SW 1271 (cell line): ENCODE data around the gene HBP1.
"Not testable (repeated sequence)": the region's sequence is repeated elsewhere in the genome, so short reads cannot be mapped to it uniquely, and the experiment has no call there.

ENCODE experiments used
- DNase-seq, 2 experiments: peaks; one replicate each; lab custom pipeline; 2025; lab: John Stamatoyannopoulos, UW

The HBP1 gene

DNA sequence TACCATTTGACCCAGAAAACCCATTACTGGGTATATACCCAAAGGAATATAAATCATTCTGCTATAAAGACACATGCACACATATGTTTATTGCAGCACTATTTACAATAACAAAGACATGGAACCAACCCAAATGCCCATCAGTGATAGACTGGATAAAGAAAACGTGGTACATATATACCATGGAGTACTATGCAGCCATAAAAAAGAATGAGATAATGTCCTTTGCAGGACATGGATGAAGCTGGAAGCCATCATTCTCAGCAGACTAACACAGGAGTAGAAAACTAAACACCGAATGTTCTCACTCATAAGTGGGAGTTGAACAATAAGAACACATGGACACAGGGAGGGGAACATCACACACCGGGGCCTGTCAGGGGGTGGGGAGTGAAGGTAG lies 13.1 kb upstream of the HBP1 start:
- DNase-seq = not testable (repeated sequence)

DNA sequence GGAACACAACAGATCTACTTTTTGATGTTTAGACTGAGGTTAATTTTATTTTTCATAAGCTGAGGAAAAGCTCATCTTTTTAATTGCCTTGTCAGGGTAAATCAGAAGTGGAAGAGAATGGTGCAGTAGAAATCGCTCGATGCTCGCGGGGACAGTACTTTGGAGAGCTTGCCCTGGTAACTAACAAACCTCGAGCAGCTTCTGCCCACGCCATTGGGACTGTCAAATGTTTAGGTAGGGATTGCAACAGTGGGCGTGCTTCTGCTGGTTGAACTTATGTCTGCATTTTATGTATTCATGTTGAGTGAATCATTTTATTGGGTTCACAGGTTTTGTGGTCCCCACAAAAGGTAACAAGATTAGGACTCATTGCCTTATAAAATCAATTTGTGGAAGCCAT lies 11.7 kb upstream of the HBP1 start:
- no peak for DNase-seq

GRCh38 chr7:107158028-107158427 lies 10.8 kb upstream of the HBP1 start:
- no peak for DNase-seq

DNA sequence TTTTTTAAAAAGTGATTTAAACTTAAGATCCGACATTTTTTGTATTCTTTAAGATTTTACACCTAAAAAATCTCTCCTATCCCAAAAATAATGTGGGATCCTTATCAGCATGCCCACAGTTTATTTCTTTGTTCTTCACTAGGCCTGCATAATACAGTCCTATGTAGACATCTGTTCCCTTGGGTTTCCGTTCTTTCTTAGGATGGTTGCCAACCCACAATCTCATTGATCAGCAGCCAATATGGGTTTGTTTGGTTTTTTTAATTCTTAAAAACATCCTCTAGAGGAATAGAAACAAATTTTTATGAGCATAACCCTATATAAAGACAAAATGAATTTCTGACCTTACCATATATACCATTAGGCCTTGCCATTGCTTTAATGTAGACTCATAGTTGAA lies 8.4 kb upstream of the HBP1 start:
- no peak for DNase-seq

DNA sequence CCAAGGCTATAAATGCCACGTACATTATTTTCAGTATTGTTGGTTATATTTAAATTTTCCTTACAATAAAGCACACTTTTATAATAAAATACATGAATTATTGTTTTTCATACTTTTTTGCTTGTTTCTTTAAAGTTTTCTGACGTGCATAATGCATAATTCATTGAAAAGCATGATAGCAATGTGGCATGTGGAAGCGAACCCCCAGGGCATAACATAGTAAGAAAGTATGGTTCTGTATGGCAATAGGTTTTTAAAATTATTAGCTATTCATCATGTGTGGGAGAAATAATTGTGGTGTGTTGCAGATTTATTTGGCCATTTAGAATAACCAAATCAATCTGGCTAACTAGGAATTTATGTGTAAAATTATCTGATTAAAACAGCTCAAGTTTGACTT lies 7.4 kb upstream of the HBP1 start:
- no peak for DNase-seq

- no peak for DNase-seq
These were observed 6.3 kb upstream of the HBP1 start for GRCh38 chr7:107162475-107162874.

- DNase-seq = no peak
These were observed 4.7 kb upstream of the HBP1 start for GRCh38 chr7:107164092-107164491.

DNA sequence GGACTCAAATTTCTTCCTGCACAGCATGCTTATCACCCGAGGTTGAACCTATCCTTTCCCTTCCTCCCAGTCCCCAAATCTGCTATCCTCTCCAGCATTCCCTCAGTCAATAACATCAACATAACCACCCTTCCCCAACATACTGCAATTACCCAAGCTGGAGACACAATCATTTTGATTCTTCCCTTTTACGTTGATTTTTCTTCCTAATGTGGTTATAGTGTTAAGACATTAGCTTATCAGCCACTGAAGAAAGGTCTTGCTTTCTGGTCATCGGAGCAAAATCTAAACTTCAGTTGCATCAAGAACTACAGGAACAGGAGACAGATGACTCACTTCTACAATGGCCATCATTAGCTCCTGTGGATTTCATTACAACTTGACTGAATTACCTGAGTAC lies 3.5 kb upstream of the HBP1 start:
- no peak for DNase-seq

DNA sequence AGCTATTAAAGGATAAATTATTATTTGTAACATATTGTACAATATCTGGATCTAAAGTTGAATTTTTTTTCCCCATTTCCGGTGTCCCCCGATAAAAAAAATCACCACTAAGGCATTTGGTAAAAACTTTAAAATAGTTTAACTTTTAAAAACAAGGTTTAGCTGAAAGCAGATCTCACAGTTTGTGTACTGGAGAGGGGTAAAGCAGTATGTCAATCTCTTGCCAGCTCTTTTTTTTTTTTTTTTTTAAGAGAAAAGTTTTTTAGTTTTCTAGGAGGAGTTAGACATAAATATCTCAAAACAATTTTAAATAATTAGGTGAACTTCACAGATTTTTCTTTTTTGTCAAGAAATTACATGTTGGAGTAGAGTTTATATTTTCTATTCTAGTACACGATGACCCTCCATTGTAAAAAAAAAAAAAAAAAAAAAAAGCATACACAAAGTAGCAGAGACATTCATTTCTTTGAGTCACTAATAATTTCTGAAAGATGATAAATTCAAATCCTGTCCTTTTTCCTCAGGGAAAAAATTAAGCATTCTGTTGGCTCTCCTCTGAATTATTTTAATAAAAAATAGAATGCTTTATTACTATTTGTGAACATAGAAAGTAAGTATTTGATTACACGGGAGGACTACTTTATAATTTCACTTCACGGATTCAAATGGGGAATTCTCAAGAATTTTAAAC lies 1.9 kb upstream of the HBP1 start:
- no peak for DNase-seq

- peak; percentile 52 to 87 for DNase-seq
These were observed 1.1 kb upstream of the HBP1 start for GRCh38 chr7:107167483-107168232.

- peak; percentile 85 to 94 for DNase-seq
These were observed 582 bp downstream of the HBP1 start for GRCh38 chr7:107169120-107170050.

DNA sequence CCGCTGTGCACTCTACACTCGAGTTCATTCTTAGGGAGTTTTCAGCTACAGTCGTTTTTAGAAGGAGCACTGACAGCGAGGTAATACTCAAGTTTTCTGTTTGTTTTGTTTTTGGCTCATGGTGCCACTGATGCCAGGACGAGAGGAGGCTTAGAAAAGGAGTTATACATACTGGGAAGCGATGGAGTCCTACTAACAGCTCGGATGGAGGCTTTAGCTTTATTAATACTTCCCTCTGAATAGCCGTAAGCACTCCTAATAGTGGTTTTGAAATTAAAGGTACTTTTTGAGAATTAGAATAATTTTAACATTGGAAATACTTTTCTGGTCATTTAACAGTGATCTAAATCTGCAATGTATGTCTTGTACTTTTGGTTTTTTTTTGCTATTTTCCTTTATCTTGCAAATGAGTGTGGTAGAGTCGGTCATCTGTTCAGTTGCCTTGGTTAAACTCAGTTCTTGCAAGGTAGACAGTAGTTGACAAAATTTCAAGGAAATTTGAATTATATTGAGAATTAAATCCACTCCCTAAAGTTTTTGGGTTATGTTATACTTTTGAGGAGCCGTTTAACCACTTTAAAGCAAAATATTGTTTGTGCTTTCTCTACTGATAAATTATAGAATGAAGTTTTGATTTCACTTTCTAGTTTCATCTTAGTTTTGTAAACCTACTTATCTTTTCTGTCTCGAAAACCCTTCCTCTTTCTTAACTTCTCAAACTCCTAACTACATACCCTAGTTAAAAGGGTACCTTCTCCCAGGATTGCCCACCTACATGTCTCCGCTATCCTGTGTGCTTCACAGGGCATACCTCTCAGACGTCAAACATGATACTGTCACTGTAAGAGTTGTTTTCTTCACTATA lies 1.5 kb downstream of the HBP1 start:
- DNase-seq = no peak

DNA sequence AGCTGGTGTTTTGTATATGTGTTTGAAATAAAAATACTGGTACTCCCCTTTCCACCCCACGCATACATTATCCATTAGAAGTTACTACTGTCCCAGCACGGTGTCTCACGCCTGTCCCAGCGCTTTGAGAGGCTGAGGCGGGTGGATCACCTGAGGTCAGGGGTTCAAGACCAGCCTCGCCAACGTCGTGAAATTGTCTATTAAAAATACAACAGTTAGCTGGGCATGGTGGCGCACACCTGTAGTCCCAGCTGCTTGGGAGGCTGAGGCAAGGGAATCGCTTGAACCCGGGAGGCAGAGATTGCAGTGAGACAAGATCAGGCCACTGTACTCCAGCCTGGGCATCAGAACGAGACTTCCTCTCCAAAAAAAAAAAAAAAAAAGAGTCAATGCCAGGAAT lies 2.7 kb downstream of the HBP1 start:
- DNase-seq = no peak

GRCh38 chr7:107172276-107173032 lies 3.7 kb downstream of the HBP1 start:
- DNase-seq = no peak

DNA sequence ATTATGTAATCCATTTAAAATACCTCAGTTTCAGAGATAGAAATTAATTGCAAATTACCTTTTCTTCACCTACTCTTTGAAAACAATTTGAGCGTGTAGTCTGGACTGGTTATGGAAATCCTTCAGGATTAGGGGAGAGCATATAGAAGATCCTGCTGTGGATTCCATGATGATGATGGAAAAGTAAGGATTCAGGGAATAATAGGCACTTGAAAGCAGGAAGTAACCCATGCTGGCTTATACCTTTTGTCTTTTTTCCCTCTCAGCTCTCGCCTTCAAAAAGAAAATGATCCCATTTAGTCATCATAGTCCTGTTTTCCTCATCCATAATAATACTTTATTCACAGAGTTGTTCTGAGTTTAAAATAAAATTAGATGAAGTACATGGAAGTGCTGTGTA lies 4.4 kb downstream of the HBP1 start:
- no peak for DNase-seq

- DNase-seq = no peak
These were observed 5.0 kb downstream of the HBP1 start for GRCh38 chr7:107173691-107174406.

- DNase-seq = peak in 1 of 2 experiments; percentile 34
These were observed 10.7 kb downstream of the HBP1 start for GRCh38 chr7:107179326-107180164.

DNA sequence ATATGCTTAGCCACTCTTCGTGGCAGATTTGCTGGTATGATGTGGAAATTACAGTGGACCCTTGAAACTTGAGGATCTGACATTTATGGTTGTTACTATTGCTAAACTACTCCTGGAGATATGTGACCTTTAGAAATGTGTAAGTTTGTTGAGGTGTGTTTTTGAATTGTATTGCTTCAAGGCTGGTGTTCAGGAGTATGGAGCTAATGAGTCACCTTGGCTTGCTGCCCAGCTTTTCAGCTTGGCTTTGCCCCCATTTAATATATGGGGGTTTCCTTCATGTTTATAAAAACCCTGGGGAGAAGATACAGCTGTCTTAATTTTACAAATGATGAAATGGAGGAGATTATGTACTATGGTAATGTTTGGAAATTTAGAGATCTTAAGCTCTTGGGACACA lies 11.6 kb downstream of the HBP1 start:
- DNase-seq = peak in 1 of 2 experiments; percentile 63

DNA sequence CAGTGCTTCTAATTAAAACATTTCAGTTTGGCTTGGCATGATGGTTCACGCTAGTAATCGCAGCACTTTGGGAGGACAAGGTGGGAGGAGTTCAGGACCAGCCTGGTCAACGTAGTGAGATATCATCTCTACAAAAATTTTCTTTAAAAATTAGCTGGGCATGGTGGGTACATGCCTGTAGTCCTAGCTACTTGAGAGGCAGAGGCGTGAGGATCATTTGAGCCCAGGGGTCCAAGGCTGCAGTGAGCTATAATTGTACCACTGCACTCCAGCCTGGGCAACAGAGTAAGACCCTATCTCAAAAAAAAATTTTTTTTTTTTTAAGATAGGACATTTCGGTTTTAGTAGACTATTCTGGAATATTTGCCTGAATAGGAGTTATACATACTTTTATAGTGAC lies 12.4 kb downstream of the HBP1 start:
- no peak for DNase-seq
